ENCODE results near the gene IGF2. TPM values are rescaled to one million over a fixed set of nuclear protein-coding genes. Genes with fewer than 3 reads are reported as not detected.

IGF2 gene
- total and polyA plus RNA-seq, 10 of the 15 experiments (the other 5 are each of a cell fraction or from before 2014, with no cell fraction given) = 0.41 TPM; not detected in 9

DNA sequence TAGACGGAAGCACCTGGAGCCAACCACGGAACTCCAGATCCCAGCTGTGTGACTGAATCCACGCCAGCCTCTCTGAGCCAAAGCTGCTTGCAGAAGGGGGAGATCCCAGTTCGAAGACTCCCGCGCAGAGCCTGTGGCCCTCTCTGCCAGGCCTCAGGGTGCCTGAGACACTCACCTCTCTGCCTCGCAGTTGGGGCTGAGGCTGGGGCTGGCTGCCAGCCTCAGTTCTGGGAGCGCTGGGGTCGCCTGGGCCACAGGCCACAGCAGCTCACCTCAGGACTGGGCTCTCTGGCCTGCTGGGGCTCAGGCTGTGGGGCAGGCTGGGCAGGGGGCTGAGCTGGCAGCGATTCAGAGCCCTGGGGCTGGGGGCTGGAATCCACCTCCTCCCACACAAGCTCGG lies 8.2 kb upstream of the IGF2 start (continued):
- TF ChIP-seq, protein P1, sequence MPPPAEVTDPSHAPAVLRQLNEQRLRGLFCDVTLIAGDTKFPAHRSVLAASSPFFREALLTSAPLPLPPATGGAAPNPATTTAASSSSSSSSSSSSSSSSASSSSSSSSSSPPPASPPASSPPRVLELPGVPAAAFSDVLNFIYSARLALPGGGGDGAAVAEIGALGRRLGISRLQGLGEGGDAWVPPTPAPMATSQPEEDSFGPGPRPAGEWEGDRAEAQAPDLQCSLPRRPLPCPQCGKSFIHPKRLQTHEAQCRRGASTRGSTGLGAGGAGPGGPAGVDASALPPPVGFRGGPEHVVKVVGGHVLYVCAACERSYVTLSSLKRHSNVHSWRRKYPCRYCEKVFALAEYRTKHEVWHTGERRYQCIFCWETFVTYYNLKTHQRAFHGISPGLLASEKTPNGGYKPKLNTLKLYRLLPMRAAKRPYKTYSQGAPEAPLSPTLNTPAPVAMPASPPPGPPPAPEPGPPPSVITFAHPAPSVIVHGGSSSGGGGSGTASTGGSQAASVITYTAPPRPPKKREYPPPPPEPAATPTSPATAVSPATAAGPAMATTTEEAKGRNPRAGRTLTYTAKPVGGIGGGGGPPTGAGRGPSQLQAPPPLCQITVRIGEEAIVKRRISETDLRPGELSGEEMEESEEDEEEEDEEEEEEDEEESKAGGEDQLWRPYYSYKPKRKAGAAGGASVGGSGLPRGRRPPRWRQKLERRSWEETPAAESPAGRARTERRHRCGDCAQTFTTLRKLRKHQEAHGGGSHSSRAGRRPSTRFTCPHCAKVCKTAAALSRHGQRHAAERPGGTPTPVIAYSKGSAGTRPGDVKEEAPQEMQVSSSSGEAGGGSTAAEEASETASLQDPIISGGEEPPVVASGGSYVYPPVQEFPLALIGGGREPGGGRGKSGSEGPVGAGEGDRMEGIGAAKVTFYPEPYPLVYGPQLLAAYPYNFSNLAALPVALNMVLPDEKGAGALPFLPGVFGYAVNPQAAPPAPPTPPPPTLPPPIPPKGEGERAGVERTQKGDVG (CRISPR knock-in tag; IDR thresholded peaks at IDR 0.05) = no peak
- TF ChIP-seq CBFB (IDR thresholded peaks at IDR 0.05; ENCODE audit: low read depth) (no peak), ZBED1 (IDR thresholded peaks at IDR 0.05; ENCODE audit: borderline replicate concordance) (no peak), PAX5 (IDR thresholded peaks at IDR 0.05; ENCODE audit: borderline replicate concordance, low read depth, low read length) (no peak), JUNB (IDR thresholded peaks at IDR 0.05) (no peak)

DNA sequence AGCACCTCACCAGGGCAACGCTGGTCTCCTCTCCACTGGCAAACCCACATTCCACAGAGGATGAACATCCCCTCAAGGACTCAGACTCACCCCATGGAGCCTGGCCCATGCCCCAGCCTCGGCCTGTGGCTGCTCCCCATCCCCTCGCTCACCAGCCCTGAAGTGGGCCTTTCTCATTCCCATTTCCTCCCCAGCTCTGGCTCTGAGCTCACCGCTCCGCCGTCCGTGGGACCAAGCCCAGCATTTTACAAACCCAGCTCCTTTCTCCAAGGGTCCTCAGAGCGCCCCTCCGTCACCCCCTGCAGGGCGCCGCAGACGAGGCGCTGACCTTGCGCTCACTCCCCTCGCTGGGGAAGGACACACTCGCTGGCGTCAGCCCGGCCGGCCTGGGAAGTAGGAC lies 6.9 kb upstream of the IGF2 start:
- SMC1A ChIA-PET (ENCODE audit: uncharacterized antibody, unreplicated experiment) = no interaction called here
- no peak for DNase-seq (ENCODE audit: low read depth, low spot score)
- Histone ChIP-seq H4K20me1 (ENCODE audit: control insufficient read depth, insufficient read depth) (no peaks in the 10 kb centered on the region), H3K27ac (ENCODE audit: control insufficient read depth, insufficient read depth) (no peak overlapping the region), H3K27me3 (replicated peaks in 1 of 2; ENCODE audit: control insufficient read depth in 2 of 2, insufficient read depth in 2 of 2, low read length in 1 of 2) (peaks cover 0 to 8% of the 10 kb centered on the region in 2 experiments; a peak in 3 of 4 replicates), H3K4me1 (ENCODE audit: control insufficient read depth, insufficient read depth, low read length) (no peaks in the 10 kb centered on the region), H3K9me3 (replicated peaks; ENCODE audit: control insufficient read depth, insufficient read depth, low read length) (no peaks in the 10 kb centered on the region), H2AFZ (ENCODE audit: control insufficient read depth, low read depth, low read length) (no peak overlapping the region), H3K36me3 (ENCODE audit: control insufficient read depth in 2 of 2, insufficient read depth in 2 of 2, low read length in 1 of 2) (no peaks in the 10 kb centered on the region), H3K79me2 (ENCODE audit: control insufficient read depth, insufficient read depth, low read length) (no peaks in the 10 kb centered on the region), H3K9ac (ENCODE audit: control insufficient read depth, insufficient read depth, low read length) (no peak overlapping the region), H3K4me3 (no peak overlapping the region), H3K4me2 (ENCODE audit: control insufficient read depth, insufficient read depth) (no peak overlapping the region)
- in situ Hi-C loops (cut with MboI) = no loop called here
- CTCF ChIA-PET = no interaction called here
- intact Hi-C loops (cut with micrococcal nuclease; ENCODE audit: unreplicated experiment) = no loop called here
- no TSS peak for BruUV-seq (replicated peaks)
- 41% methylated on average over 19 of the region's 19 CpGs for WGBS (ENCODE audit: insufficient coverage, insufficient replicate concordance, low lambda C conversion rate, missing lambda C conversion rate)
- TF ChIP-seq NRF1 (conservative IDR thresholded peaks at IDR 0.05; ENCODE audit: low read depth, low read length) = no peak
- TF ChIP-seq CHD2 (IDR thresholded peaks at IDR 0.05; ENCODE audit: borderline replicate concordance, low read depth, low read length) = no peak
- TF ChIP-seq, protein P2, sequence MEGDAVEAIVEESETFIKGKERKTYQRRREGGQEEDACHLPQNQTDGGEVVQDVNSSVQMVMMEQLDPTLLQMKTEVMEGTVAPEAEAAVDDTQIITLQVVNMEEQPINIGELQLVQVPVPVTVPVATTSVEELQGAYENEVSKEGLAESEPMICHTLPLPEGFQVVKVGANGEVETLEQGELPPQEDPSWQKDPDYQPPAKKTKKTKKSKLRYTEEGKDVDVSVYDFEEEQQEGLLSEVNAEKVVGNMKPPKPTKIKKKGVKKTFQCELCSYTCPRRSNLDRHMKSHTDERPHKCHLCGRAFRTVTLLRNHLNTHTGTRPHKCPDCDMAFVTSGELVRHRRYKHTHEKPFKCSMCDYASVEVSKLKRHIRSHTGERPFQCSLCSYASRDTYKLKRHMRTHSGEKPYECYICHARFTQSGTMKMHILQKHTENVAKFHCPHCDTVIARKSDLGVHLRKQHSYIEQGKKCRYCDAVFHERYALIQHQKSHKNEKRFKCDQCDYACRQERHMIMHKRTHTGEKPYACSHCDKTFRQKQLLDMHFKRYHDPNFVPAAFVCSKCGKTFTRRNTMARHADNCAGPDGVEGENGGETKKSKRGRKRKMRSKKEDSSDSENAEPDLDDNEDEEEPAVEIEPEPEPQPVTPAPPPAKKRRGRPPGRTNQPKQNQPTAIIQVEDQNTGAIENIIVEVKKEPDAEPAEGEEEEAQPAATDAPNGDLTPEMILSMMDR (IDR thresholded peaks at IDR 0.05 in 2 of 3, conservative IDR thresholded peaks at IDR 0.05 in 1 of 3; ENCODE audit: control insufficient read depth in 2 of 3, extremely low read depth in 1 of 3, insufficient read depth in 1 of 3, low read depth in 3 of 3, low read length in 3 of 3) = no peak
- TF ChIP-seq IKZF2 (IDR thresholded peaks at IDR 0.05) = no peak
- TF ChIP-seq SREBF1 (IDR thresholded peaks at IDR 0.05; ENCODE audit: low read length) = no peak
- no peak for TF ChIP-seq IRF4 (IDR thresholded peaks at IDR 0.05; ENCODE audit: low read depth, low read length)
- TF ChIP-seq, protein P3, sequence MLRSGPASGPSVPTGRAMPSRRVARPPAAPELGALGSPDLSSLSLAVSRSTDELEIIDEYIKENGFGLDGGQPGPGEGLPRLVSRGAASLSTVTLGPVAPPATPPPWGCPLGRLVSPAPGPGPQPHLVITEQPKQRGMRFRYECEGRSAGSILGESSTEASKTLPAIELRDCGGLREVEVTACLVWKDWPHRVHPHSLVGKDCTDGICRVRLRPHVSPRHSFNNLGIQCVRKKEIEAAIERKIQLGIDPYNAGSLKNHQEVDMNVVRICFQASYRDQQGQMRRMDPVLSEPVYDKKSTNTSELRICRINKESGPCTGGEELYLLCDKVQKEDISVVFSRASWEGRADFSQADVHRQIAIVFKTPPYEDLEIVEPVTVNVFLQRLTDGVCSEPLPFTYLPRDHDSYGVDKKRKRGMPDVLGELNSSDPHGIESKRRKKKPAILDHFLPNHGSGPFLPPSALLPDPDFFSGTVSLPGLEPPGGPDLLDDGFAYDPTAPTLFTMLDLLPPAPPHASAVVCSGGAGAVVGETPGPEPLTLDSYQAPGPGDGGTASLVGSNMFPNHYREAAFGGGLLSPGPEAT (IDR thresholded peaks at IDR 0.05; ENCODE audit: low read depth) = no peak
- POLR2A ChIA-PET = no interaction called here
- RAD21 ChIA-PET (ENCODE audit: unreplicated experiment) = no interaction called here
- FAIRE-seq = no peak
- no peak for ATAC-seq

All from GM12878 (cell line).